Measurements from ENCODE around the gene ANO2. TPM values are rescaled to one million over a fixed set of nuclear protein-coding genes. Genes with fewer than 3 reads are reported as not detected.
"Not testable (repeated sequence)": the region's sequence is repeated elsewhere in the genome, so short reads cannot be mapped to it uniquely, and the experiment has no call there.

ANO2 gene
- total RNA-seq, 1 experiment from 2014 or later = 0.68 TPM

DNA sequence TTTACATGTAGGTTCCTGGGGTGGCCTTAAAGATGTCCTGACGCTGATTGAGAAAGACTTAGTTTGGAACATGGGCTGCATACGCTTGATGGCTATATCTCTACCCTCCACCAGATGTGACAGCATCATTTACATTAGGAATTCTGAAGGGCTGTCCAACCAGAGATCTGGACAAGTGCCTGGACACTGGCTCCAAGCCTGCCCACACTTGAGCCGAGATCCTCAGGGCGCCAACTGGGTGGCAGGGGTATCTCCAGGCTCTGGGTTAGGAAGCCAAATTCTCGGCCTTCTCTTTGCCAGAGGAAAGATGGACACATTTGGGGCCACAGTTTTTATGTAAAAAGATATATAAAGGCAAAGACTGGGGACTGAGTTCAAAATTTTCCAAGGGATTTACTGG is 266.9 kb downstream of the ANO2 start:
- no peaks in the 10 kb centered on the region for H3K27me3 ChIP-seq (replicated peaks; ENCODE audit: control insufficient read depth, insufficient read depth, low read length)
- intact Hi-C loops (cut with micrococcal nuclease; ENCODE audit: unreplicated experiment) = no loop called here
- no peaks in the 10 kb centered on the region for H3K36me3 ChIP-seq (ENCODE audit: control insufficient read depth, insufficient read depth, low read length)
- Mint-ChIP-seq H3K9me3 (ENCODE audit: unreplicated experiment) (no peaks in the 10 kb centered on the region), H3K27ac (ENCODE audit: unreplicated experiment) (no peak overlapping the region), H3K27me3 (ENCODE audit: insufficient read depth, unreplicated experiment) (peaks cover 8% of the 10 kb centered on the region), H3K36me3 (ENCODE audit: insufficient read depth, unreplicated experiment) (no peaks in the 10 kb centered on the region), H3K4me1 (ENCODE audit: low read depth, unreplicated experiment) (no peaks in the 10 kb centered on the region), H3K4me3 (ENCODE audit: unreplicated experiment) (no peak overlapping the region)
- no TSS peak for BruUV-seq (replicated peaks)
- DNase-seq = no peak
- TF ChIP-seq, protein P1, sequence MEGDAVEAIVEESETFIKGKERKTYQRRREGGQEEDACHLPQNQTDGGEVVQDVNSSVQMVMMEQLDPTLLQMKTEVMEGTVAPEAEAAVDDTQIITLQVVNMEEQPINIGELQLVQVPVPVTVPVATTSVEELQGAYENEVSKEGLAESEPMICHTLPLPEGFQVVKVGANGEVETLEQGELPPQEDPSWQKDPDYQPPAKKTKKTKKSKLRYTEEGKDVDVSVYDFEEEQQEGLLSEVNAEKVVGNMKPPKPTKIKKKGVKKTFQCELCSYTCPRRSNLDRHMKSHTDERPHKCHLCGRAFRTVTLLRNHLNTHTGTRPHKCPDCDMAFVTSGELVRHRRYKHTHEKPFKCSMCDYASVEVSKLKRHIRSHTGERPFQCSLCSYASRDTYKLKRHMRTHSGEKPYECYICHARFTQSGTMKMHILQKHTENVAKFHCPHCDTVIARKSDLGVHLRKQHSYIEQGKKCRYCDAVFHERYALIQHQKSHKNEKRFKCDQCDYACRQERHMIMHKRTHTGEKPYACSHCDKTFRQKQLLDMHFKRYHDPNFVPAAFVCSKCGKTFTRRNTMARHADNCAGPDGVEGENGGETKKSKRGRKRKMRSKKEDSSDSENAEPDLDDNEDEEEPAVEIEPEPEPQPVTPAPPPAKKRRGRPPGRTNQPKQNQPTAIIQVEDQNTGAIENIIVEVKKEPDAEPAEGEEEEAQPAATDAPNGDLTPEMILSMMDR (IDR thresholded peaks at IDR 0.05; ENCODE audit: insufficient read depth in 1 of 2, low read depth in 1 of 2, low read length in 1 of 2, severe bottlenecking in 1 of 2, unreplicated experiment in 1 of 2) = no peak
- H3K4me3 ChIP-seq (ENCODE audit: low read depth, low read length) = no peak overlapping the region
- no peaks in the 10 kb centered on the region for H3K4me1 ChIP-seq
- ChIA-PET POLR2A (no interaction called here), CTCF (no interaction called here)
- H3K9me3 ChIP-seq = no peaks in the 10 kb centered on the region

DNA sequence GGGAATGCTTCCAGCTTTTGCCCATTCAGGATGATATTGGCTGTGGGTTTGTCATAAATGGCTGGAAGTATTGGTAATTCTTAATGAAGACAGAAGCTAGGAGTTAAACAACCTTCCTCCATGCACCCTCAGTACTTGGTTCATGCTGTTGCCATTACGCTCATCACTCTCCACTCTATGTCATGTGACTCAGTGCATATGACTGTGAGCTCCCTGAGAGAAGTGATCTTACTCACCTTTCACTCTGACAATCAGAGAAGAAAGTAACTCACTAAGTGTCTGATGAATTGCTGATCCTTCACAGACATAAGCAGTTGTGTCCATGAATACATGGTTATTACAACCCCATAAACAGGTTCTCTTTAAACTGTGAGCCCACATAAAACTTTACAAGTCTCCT is 275.4 kb downstream of the ANO2 start:
- DNase-seq; H3K27me3 Mint-ChIP-seq (ENCODE audit: insufficient read depth, unreplicated experiment); H3K4me3 Mint-ChIP-seq (ENCODE audit: unreplicated experiment); H3K4me1 ChIP-seq; H3K9me3 ChIP-seq; H3K4me3 ChIP-seq (ENCODE audit: low read depth, low read length); H3K4me1 Mint-ChIP-seq (ENCODE audit: low read depth, unreplicated experiment); H3K36me3 Mint-ChIP-seq (ENCODE audit: insufficient read depth, unreplicated experiment); H3K36me3 ChIP-seq (ENCODE audit: control insufficient read depth, insufficient read depth, low read length); intact Hi-C loops (cut with micrococcal nuclease; ENCODE audit: unreplicated experiment); H3K9me3 Mint-ChIP-seq (ENCODE audit: unreplicated experiment); CTCF ChIA-PET; H3K27ac Mint-ChIP-seq (ENCODE audit: unreplicated experiment); H3K27me3 ChIP-seq (replicated peaks; ENCODE audit: control insufficient read depth, insufficient read depth, low read length); POLR2A ChIA-PET; BruUV-seq (replicated peaks): not testable (repeated sequence)

DNA sequence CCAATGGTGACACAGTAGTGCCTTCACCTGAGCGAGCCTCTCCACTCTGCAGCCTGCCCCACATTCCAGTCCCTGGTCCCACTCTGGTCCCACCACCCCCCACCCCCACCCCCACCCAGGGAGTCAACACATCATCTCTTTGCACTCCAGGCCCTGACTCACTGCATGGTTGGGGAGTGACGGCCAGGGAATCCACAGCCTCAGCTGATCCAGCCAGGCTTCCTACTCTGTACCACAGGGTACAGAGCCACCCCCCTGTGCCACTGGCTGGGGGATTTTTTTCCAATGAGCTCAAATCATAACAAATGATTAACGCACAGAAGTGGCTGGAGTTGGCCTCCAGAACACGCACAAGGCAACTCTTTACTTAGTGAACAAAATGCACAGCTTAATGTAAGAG is 279.4 kb downstream of the ANO2 start:
- TF ChIP-seq, protein P1 (IDR thresholded peaks at IDR 0.05; ENCODE audit: insufficient read depth in 1 of 2, low read depth in 1 of 2, low read length in 1 of 2, severe bottlenecking in 1 of 2, unreplicated experiment in 1 of 2) = no peak
- BruUV-seq (replicated peaks) = no TSS peak
- Mint-ChIP-seq H3K4me1 (ENCODE audit: low read depth, unreplicated experiment) (no peaks in the 10 kb centered on the region), H3K9me3 (ENCODE audit: unreplicated experiment) (no peaks in the 10 kb centered on the region), H3K27ac (ENCODE audit: unreplicated experiment) (no peak overlapping the region), H3K27me3 (ENCODE audit: insufficient read depth, unreplicated experiment) (no peaks in the 10 kb centered on the region), H3K36me3 (ENCODE audit: insufficient read depth, unreplicated experiment) (no peaks in the 10 kb centered on the region), H3K4me3 (ENCODE audit: unreplicated experiment) (no peak overlapping the region)
- ChIA-PET POLR2A (no interaction called here), CTCF (no interaction called here)
- DNase-seq = no peak
- Histone ChIP-seq H3K4me3 (ENCODE audit: low read depth, low read length) (no peak overlapping the region), H3K36me3 (ENCODE audit: control insufficient read depth, insufficient read depth, low read length) (no peaks in the 10 kb centered on the region), H3K4me1 (no peaks in the 10 kb centered on the region), H3K9me3 (no peaks in the 10 kb centered on the region), H3K27me3 (replicated peaks; ENCODE audit: control insufficient read depth, insufficient read depth, low read length) (no peaks in the 10 kb centered on the region)
- intact Hi-C loops (cut with micrococcal nuclease; ENCODE audit: unreplicated experiment) = no loop called here

DNA sequence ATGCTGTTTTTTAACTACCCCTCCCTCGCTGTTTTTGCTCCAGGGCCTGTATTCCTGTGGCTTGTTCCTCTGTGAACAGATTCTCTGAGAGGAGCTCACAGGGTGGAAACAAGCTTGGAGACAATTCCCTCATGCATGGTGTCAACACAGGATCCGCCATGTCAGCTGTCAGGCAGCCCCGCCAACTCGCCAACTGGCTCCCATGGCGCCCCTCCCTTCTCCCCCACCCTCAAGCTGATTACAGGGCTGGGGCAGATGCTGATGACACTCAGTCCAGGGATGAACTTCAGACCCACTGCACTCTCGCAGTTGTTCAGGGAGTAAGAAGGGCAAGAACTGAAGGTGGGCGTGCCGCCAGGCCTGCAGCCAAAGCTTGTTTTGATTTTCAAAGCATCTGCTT is 283.2 kb downstream of the ANO2 start:
- Histone ChIP-seq H3K27me3 (replicated peaks; ENCODE audit: control insufficient read depth, insufficient read depth, low read length) (no peaks in the 10 kb centered on the region), H3K36me3 (ENCODE audit: control insufficient read depth, insufficient read depth, low read length) (no peaks in the 10 kb centered on the region), H3K9me3 (no peaks in the 10 kb centered on the region), H3K4me3 (ENCODE audit: low read depth, low read length) (no peak overlapping the region), H3K4me1 (no peaks in the 10 kb centered on the region)
- TF ChIP-seq, protein P1 (IDR thresholded peaks at IDR 0.05; ENCODE audit: insufficient read depth in 1 of 2, low read depth in 1 of 2, low read length in 1 of 2, severe bottlenecking in 1 of 2, unreplicated experiment in 1 of 2) = no peak
- ChIA-PET CTCF (interaction anchor here (0.9 kb wide), 1 partner anchor 13 kb away, joined by 3 read pairs; no protein-coding TSS in a partner anchor), POLR2A (interaction anchor here (0.6 kb wide), 1 partner anchor 81 kb away, joined by 3 read pairs; no protein-coding TSS in a partner anchor)
- BruUV-seq (replicated peaks) = no TSS peak
- intact Hi-C loops (cut with micrococcal nuclease; ENCODE audit: unreplicated experiment) = no loop called here
- DNase-seq = no peak
- Mint-ChIP-seq H3K9me3 (ENCODE audit: unreplicated experiment) (no peaks in the 10 kb centered on the region), H3K27me3 (ENCODE audit: insufficient read depth, unreplicated experiment) (no peaks in the 10 kb centered on the region), H3K27ac (ENCODE audit: unreplicated experiment) (no peak overlapping the region), H3K4me3 (ENCODE audit: unreplicated experiment) (no peak overlapping the region), H3K36me3 (ENCODE audit: insufficient read depth, unreplicated experiment) (no peaks in the 10 kb centered on the region), H3K4me1 (ENCODE audit: low read depth, unreplicated experiment) (no peaks in the 10 kb centered on the region)
